ENCODE results near the gene ATF6B. TPM values are rescaled to one million over a fixed set of nuclear protein-coding genes. Genes with fewer than 3 reads are reported as not detected.
A peak's percentile ranks its signal among the peaks of the same experiment; 100 is the strongest.

ATF6B gene
- total RNA-seq, 2 donors from 2014 or later = 99.9 to 105 TPM

DNA sequence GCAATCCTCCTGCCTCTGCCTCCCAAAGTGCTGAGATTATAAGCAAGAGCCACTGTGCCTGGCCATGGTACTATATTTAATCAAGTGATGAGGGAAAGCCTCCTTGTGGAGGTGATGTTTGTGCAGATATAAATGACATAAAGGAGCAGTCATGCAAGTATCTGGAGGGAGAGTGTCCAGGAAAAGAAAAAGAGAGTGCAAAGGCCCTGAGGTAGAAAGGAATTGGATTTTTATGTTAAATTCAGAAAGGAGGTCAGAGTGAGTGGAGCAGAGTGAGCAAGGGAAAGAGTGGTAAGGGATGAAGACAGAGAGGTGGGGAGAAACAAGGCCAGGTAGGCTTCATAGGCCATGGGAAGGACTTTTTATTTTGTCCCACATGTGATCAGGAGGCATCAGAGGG lies 9.4 kb upstream of the ATF6B start:
- Mint-ChIP-seq H3K4me3 (no peak overlapping the region), H3K4me1 (ENCODE audit: low read depth) (no peaks in the 10 kb centered on the region), H3K36me3 (ENCODE audit: insufficient read depth in 2 of 2) (no peaks in the 10 kb centered on the region), H3K27ac (no peak overlapping the region), H3K9me3 (no peaks in the 10 kb centered on the region), H3K27me3 (ENCODE audit: low read depth) (no peaks in the 10 kb centered on the region)
- no peak for DNase-seq
- no peak for ATAC-seq (replicated peaks in 1 of 2)

DNA sequence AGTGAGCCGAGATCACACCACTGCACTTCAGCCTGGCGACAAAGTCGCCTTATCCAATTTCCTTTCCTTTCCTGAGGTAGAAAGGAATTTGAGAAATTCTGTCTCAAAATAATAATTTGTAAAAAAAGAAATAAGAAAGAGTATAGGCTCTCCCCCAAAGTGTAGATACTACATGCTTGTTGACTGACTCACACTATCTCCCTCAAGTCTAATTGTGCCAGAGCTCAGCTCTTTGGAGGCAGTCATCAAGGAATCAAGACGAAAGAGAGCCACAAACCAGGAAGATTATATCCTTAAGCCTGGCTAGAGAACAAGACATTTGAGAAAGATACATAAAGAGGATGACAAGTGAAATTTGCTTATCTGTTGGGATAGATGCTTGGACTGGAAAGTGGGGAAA lies 5.7 kb upstream of the ATF6B start:
- ATAC-seq (replicated peaks in 1 of 2) = no peak
- H3K27me3 Mint-ChIP-seq (ENCODE audit: low read depth) = no peaks in the 10 kb centered on the region
- H3K4me3 Mint-ChIP-seq = no peak overlapping the region
- peaks cover 0 to 2% of the 10 kb centered on the region in 2 donors for H3K9me3 Mint-ChIP-seq
- DNase-seq = no peak
- H3K4me1 Mint-ChIP-seq (ENCODE audit: low read depth) = peaks cover 16% of the 10 kb centered on the region
- H3K27ac Mint-ChIP-seq = no peak overlapping the region
- H3K36me3 Mint-ChIP-seq (ENCODE audit: insufficient read depth in 2 of 2) = no peaks in the 10 kb centered on the region

DNA sequence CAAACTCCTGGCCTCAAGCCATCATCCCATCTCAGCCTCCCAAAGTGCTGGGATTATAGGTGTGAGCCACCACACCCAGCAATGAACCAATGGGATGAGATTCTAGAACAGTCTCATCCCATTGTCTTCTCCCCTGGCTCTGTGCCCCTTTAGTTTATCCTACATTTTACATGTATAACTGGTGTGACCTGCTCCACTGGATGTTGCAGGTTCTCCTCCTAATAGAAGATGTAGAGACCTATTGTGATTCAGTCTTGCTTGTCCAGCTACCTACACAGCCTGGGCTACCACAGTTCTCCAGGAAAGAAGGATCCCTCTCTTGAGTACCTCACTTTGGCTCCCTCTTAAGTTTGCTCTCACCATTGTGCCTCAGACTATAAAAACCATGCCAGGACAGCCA lies 4.1 kb upstream of the ATF6B start:
- DNase-seq = no peak
- ATAC-seq (replicated peaks in 1 of 2) = no peak
- Mint-ChIP-seq H3K4me1 (ENCODE audit: low read depth) (peaks cover 29% of the 10 kb centered on the region), H3K27me3 (ENCODE audit: low read depth) (no peaks in the 10 kb centered on the region), H3K27ac (no peak overlapping the region), H3K4me3 (no peak overlapping the region), H3K36me3 (ENCODE audit: insufficient read depth in 2 of 2) (peaks cover 0 to 3% of the 10 kb centered on the region in 2 donors), H3K9me3 (peaks cover 0 to 2% of the 10 kb centered on the region in 2 donors)

DNA sequence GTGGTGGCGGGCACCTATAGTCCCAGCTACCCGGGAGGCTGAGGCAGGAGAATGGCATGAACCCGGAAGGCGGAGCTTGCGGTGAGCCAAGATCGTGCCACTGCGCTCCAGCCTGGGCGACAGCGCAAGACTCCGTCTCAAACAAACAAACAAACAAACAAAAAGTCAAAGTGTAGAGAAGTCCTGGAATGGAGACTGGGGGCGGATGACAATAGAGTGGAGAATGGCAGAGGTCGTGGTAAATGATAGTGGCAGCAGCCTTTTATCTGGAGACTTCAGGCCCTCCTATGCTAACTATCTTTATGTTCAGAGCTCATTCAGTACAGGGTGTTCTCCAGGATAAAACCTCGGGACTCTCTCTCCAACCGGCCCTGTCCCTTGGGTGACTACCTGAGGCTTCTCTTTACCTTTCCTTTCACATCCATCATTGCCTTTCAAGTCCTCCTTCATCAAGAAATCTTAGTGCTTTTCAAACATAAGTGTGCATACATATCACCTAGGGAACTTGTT lies 3.4 kb upstream of the ATF6B start:
- DNase-seq = no peak
- no peak for ATAC-seq (replicated peaks in 1 of 2)
- H3K4me3 Mint-ChIP-seq = peak overlapping the region in 1 of 2 donors; percentile 11
- peaks cover 35% of the 10 kb centered on the region for H3K4me1 Mint-ChIP-seq (ENCODE audit: low read depth)
- H3K36me3 Mint-ChIP-seq (ENCODE audit: insufficient read depth in 2 of 2) = peaks cover 5 to 6% of the 10 kb centered on the region in 2 donors
- H3K9me3 Mint-ChIP-seq = peaks cover 0 to 2% of the 10 kb centered on the region in 2 donors
- no peak overlapping the region for H3K27ac Mint-ChIP-seq
- H3K27me3 Mint-ChIP-seq (ENCODE audit: low read depth) = no peaks in the 10 kb centered on the region

DNA sequence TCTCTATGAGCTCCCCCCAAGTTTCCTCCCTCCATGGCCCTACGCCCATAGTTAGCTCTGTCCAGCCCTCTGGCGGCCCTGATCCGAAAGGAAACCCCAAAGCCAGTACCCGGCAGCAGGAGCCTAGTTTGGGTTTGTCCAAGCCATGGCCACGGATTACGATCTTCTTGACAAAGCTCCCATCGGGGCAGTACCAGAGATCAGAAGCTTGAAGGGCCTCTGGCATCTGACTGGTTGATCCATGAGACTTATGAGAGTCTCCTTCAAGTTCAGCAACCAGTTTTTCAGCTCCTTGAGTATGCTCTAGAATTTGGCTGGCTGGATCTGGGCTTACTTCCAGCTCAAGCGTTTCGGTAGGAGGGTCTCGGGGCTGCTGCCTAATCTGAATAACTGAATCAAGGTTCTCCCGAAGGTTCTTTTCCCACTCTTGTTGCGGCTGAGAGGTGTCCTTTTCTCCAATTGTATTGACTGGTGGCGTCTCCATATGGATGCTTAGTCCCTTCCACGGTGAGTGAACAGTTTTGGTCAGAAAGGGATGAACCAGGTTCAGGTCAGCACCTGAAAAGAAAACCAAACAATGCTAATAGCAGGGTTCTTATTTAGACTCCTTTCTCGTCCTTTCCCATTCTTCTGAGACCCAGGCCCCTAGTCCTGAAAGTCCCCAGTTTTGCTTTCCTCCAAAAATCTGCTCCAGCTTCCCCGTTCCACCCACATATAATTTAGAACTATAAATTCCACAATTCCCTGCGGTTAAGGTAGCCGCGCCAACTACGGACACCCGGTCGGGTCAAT lies 1.4 kb upstream of the ATF6B start:
- H3K27ac Mint-ChIP-seq = peak overlapping the region; percentile 97
- ATAC-seq (replicated peaks in 1 of 2) (no peak), DNase-seq (no peak)
- H3K4me3 Mint-ChIP-seq = peak overlapping the region; percentile 87 to 100
- peaks cover 43% of the 10 kb centered on the region for H3K4me1 Mint-ChIP-seq (ENCODE audit: low read depth)
- no peaks in the 10 kb centered on the region for H3K27me3 Mint-ChIP-seq (ENCODE audit: low read depth)
- H3K36me3 Mint-ChIP-seq (ENCODE audit: insufficient read depth in 2 of 2) = peaks cover 8 to 11% of the 10 kb centered on the region in 2 donors
- H3K9me3 Mint-ChIP-seq = peaks cover 0 to 2% of the 10 kb centered on the region in 2 donors

DNA sequence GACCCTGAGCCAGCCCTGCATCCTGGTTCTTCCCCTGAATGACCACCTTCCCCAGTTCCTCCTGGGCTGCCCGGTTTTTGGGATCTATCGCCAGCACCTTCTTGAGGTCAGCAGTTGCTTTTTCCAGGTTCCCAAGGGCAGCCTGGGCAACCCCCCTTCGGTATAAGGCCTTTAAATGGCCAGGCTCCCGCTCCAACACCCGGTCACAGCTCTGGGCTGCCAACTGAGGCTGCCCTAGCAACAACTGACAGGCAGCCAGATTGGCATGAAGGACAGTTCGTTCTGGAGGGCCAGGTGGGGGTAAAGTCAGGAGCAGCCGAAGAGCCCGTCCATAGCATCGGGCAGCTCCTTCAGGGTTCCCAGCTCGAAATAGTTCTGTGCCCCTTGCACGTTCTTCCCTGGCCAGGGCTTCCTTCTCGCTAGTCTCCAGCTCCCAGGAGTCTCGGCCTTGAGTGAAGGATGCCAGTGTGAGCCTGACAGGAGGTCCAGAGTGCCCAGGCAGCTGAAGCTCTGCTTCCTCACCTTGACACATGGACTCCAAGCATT lies 778 bp upstream of the ATF6B start:
- DNase-seq (no peak), ATAC-seq (replicated peaks in 1 of 2) (no peak)
- Mint-ChIP-seq H3K27me3 (ENCODE audit: low read depth) (no peaks in the 10 kb centered on the region), H3K4me3 (peak overlapping the region; percentile 87 to 100), H3K36me3 (ENCODE audit: insufficient read depth in 2 of 2) (peaks cover 11 to 17% of the 10 kb centered on the region in 2 donors), H3K9me3 (peaks cover 0 to 2% of the 10 kb centered on the region in 2 donors), H3K27ac (peak overlapping the region; percentile 82), H3K4me1 (ENCODE audit: low read depth) (peaks cover 43% of the 10 kb centered on the region)

DNA sequence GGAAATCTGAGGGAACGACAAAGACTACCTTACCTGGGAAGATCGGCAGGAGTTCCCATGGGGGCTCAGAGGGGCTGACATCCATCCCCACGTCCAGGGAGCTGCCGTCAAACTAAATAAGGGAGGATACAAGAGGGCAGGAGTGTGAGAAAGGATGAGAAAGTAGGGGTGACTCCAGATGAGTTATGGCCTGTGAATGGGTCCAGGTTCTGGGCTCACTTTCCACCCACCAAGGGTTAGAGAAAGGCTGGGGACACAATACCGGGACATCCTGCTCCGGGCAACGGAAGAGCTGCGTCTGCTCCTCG lies 683 bp downstream of the ATF6B start:
- Mint-ChIP-seq H3K27me3 (ENCODE audit: low read depth) (no peaks in the 10 kb centered on the region), H3K4me3 (peak overlapping the region; percentile 87 to 100), H3K9me3 (peaks cover 0 to 2% of the 10 kb centered on the region in 2 donors), H3K4me1 (ENCODE audit: low read depth) (peaks cover 43% of the 10 kb centered on the region), H3K27ac (peak overlapping the region; percentile 82), H3K36me3 (ENCODE audit: insufficient read depth in 2 of 2) (peaks cover 11 to 17% of the 10 kb centered on the region in 2 donors)
- no peak for ATAC-seq (replicated peaks in 1 of 2)
- DNase-seq = no peak

DNA sequence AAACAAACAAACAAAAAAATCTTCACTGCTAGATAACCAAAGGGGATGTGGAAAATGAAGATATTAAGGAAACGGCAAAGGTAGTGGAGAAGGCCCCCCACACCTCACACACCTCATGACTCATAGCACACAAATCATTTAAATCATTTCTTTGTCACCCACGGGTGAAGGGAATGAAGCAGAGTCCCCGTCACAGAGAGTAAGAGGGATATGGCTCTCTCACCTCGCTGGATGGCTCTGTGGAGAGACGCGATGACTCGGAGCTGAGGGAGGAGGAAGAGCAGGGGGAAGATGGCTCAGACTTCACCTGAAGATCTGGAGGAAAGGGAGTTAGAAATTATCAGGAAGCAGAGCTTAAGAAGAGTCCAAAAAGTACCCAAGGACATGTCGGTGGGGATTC lies 1.2 kb downstream of the ATF6B start:
- peaks cover 0 to 2% of the 10 kb centered on the region in 2 donors for H3K9me3 Mint-ChIP-seq
- H3K4me3 Mint-ChIP-seq = peak overlapping the region; percentile 87 to 100
- peaks cover 43% of the 10 kb centered on the region for H3K4me1 Mint-ChIP-seq (ENCODE audit: low read depth)

DNA sequence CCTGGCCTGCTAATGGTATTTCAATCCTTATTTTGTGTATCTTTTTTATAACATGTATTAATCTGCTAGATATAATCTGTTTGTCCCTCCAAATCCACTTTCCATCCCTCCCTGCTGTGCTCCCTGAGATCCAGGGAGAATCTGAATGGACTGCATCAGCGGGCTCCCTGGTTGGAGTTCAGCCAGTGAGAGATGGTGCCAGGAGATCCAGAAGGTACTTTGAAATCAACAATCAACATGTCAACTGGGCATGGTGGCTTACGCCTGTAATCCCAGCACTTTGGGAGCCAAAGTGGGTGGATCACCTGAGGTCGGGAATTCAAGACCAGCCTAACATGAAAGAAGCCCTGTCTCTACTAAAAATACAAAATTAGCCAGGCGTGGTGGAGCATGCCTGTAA lies 4.4 kb downstream of the ATF6B start:
- Mint-ChIP-seq H3K4me1 (ENCODE audit: low read depth) (peaks cover 38% of the 10 kb centered on the region), H3K27ac (no peak overlapping the region), H3K4me3 (no peak overlapping the region), H3K27me3 (ENCODE audit: low read depth) (no peaks in the 10 kb centered on the region), H3K9me3 (no peaks in the 10 kb centered on the region), H3K36me3 (ENCODE audit: insufficient read depth in 2 of 2) (peaks cover 14 to 29% of the 10 kb centered on the region in 2 donors)
- no peak for ATAC-seq (replicated peaks in 1 of 2)
- DNase-seq = no peak

More for the DNA sequence above, 1.2 kb downstream of the ATF6B start:
- DNase-seq = no peak
- Mint-ChIP-seq H3K27me3 (ENCODE audit: low read depth) (no peaks in the 10 kb centered on the region), H3K36me3 (ENCODE audit: insufficient read depth in 2 of 2) (peaks cover 14 to 21% of the 10 kb centered on the region in 2 donors), H3K27ac (peak overlapping the region; percentile 82)
- no peak for ATAC-seq (replicated peaks in 1 of 2)

DNA sequence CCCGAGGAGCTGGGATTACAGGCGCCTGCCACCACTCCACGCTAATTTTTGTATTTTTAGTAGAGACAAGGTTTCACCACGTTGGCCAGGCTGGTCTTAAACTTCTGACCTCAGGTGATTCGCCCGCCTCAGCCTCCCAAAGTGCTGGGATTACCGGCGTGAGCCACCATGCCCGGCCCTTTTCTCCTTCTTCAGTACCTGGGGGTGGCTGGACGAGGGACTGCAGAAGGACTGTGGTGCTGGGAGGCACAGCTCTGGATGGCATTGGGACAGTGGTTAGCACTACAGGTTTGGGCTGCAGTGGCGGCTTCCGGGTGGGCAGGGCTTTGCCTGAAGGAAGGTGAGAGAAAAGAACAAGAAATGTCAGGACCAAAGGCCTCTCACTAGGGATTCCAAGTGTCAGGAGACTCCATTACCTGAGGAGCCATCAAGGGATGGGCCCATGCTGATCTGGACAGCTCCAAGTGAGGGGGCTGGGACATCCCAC lies 7.4 kb downstream of the ATF6B start:
- Mint-ChIP-seq H3K36me3 (ENCODE audit: insufficient read depth in 2 of 2) (peaks cover 6 to 23% of the 10 kb centered on the region in 2 donors), H3K9me3 (no peaks in the 10 kb centered on the region), H3K27me3 (ENCODE audit: low read depth) (no peaks in the 10 kb centered on the region), H3K4me1 (ENCODE audit: low read depth) (peaks cover 12% of the 10 kb centered on the region), H3K4me3 (no peak overlapping the region), H3K27ac (no peak overlapping the region)
- no peak for DNase-seq
- no peak for ATAC-seq (replicated peaks in 1 of 2)

DNA sequence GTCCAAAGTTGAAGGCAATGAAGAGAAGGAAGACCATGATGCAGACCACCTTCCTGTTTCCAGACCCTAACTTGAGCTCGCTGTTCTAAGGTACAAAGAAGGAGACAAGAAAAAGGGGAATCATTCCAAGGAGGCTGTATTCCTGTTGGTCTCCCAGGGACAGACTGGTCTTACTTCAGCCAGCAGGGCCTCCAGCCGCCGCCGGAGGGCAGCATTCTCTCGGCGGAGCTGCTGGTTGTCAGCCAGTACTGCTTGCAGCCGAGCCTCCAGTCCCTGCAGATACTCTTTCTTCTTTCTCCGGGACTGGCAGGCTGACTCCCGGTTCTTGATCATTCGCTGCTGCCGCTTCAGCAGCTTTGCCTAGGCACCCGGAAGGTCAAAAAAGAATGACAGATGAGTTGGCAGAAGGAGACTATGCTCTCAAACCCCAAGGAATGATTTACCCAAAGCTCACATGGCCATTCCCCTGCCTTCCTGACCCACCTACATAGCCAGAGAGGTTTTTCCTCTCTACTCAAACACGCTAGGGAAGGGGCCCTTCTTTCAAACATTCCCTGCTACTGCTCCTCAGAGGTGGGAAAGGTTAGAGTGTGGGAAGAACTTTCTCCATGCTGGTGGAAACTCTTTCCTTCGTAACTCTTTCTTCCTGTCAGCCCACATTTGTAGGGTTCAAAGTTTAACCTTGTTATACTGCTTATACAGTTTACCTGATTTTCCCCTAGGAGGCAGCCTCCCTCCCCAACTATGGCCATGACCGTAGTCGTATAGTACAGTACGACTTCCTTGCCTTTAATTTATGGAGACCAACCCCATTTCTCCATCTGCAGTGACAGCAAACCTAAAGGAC lies 9.0 kb downstream of the ATF6B start:
- Mint-ChIP-seq H3K9me3 (no peaks in the 10 kb centered on the region), H3K27ac (no peak overlapping the region), H3K4me3 (no peak overlapping the region), H3K4me1 (ENCODE audit: low read depth) (peaks cover 12% of the 10 kb centered on the region), H3K27me3 (ENCODE audit: low read depth) (no peaks in the 10 kb centered on the region), H3K36me3 (ENCODE audit: insufficient read depth in 2 of 2) (peaks cover 3 to 17% of the 10 kb centered on the region in 2 donors)
- DNase-seq (peak; percentile 75 to 79), ATAC-seq (replicated peaks in 1 of 2) (peak; percentile 89 to 90)

DNA sequence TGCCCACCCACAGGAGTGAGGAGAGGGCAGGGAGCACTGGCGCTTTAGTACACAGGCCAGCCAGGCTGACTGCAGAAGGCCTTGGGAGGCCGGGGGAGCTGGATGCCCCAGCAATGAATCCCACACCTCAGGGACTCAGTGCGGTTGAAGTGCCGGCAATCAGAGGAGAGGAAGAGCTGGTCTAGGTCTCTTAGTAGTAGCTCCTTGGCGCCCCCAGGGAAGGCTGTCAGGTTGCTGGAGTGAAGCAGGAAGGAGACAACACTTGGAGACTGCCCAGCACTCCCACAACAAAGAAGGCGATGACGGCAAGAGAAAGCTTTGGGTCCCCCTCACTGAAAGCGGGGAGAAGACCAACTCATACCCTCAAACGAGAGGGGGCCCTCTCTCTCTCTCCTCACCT lies 10.6 kb downstream of the ATF6B start:
- Mint-ChIP-seq H3K27ac (no peak overlapping the region), H3K9me3 (no peaks in the 10 kb centered on the region), H3K4me1 (ENCODE audit: low read depth) (peaks cover 12% of the 10 kb centered on the region), H3K36me3 (ENCODE audit: insufficient read depth in 2 of 2) (peaks cover 3 to 16% of the 10 kb centered on the region in 2 donors), H3K27me3 (ENCODE audit: low read depth) (no peaks in the 10 kb centered on the region), H3K4me3 (no peak overlapping the region)
- DNase-seq = no peak
- ATAC-seq (replicated peaks in 1 of 2) = no peak

DNA sequence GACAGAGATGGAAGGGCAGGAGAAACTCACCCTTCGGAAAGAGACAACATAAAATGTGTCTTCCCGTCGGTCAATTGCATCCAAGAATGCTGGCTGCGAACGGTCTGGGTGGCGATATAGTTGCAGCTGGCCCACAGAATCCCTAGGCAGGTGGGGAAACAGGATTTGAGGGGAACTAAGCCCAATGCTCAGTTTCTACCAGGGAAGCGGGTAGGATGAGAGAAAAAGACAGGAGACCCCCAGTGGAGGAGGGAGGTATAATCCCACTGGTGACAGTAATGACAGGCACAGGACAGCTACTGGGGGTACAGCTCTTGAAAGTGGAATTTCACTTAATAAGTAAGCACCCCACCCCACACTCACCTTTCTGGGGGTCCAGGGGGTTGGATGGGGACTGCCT lies 11.4 kb downstream of the ATF6B start:
- Mint-ChIP-seq H3K27ac (no peak overlapping the region), H3K27me3 (ENCODE audit: low read depth) (no peaks in the 10 kb centered on the region), H3K4me3 (no peak overlapping the region), H3K36me3 (ENCODE audit: insufficient read depth in 2 of 2) (peaks cover 0 to 10% of the 10 kb centered on the region in 2 donors), H3K4me1 (ENCODE audit: low read depth) (peaks cover 12% of the 10 kb centered on the region), H3K9me3 (no peaks in the 10 kb centered on the region)
- ATAC-seq (replicated peaks in 1 of 2) (no peak), DNase-seq (no peak)

Measured in activated T-cell treated with anti-CD3 and anti-CD28 coated beads, Interleukin-2, amount 50 U/mL, for 72 hours (primary cell).